GM21515 (cell line): ENCODE measurements around the gene CDC42BPB.
"Not testable (repeated sequence)": the region's sequence is repeated elsewhere in the genome, so short reads cannot be mapped to it uniquely, and the experiment has no call there.

ENCODE experiments used
- ATAC-seq: cut with Tn5 transposase; IDR thresholded peaks from one replicate; pipeline ENCODE4 v1.9.1; 2021; ENCODE audit not compliant: unreplicated experiment

The CDC42BPB gene

GRCh38 chr14:102905116-102906108 is 151.9 kb downstream of the CDC42BPB start:
- no peak for ATAC-seq

- ATAC-seq: no peak
Observed at GRCh38 chr14:102903889-102904512, 153.3 kb downstream of the CDC42BPB start.

GRCh38 chr14:102903248-102903888 is 154.0 kb downstream of the CDC42BPB start:
- no peak for ATAC-seq

- ATAC-seq: no peak
Observed at GRCh38 chr14:102902523-102903247, 154.7 kb downstream of the CDC42BPB start.

GRCh38 chr14:102902086-102902485 is 155.3 kb downstream of the CDC42BPB start:
- ATAC-seq: no peak

GRCh38 chr14:102901633-102902032 is 155.7 kb downstream of the CDC42BPB start:
- peak; percentile 67 for ATAC-seq

GRCh38 chr14:102900631-102901571 is 156.4 kb downstream of the CDC42BPB start:
- peak; percentile 47 for ATAC-seq

- ATAC-seq: no peak
Observed at GRCh38 chr14:102899516-102899900, 157.8 kb downstream of the CDC42BPB start.

GRCh38 chr14:102898776-102899515 is 158.4 kb downstream of the CDC42BPB start:
- no peak for ATAC-seq

GRCh38 chr14:102898298-102898697 is 159.1 kb downstream of the CDC42BPB start:
- no peak for ATAC-seq

GRCh38 chr14:102897299-102898027 is 159.9 kb downstream of the CDC42BPB start:
- ATAC-seq: no peak

- ATAC-seq: not testable (repeated sequence)
Observed at GRCh38 chr14:102896735-102897134, 160.6 kb downstream of the CDC42BPB start.

- ATAC-seq: no peak
Observed at GRCh38 chr14:102893452-102893851, 163.9 kb downstream of the CDC42BPB start.

- no peak for ATAC-seq
Observed at GRCh38 chr14:102892651-102893050, 164.7 kb downstream of the CDC42BPB start.

GRCh38 chr14:102891556-102891955 is 165.8 kb downstream of the CDC42BPB start:
- no peak for ATAC-seq

- no peak for ATAC-seq
Observed at GRCh38 chr14:102891111-102891510, 166.2 kb downstream of the CDC42BPB start.

GRCh38 chr14:102889615-102890014 is 167.7 kb downstream of the CDC42BPB start:
- ATAC-seq: no peak

GRCh38 chr14:102888748-102889147 is 168.6 kb downstream of the CDC42BPB start:
- no peak for ATAC-seq
